PC-9 (cell line): ENCODE measurements around the gene SYT8. TPM values are rescaled to one million over a fixed set of nuclear protein-coding genes. Genes with fewer than 3 reads are reported as not detected.

Experiments used
- BruUV-seq: library from RNA; stranded (reverse); fragments of 400-500 nt; replicated peaks from 2 replicates; lab custom pipeline; 2021; lab: Mats Ljungman, UMichigan
- CTCF ChIA-PET: fragments of 300-600 bp; sonication (Branson Sonifier 250); formaldehyde crosslinking; loops from one replicate; lab custom pipeline; 2022; ENCODE audit warnings: antibody characterized with exemption; lab: Charles Lee
- POLR2A ChIA-PET: fragments of 300-600 bp; sonication (Branson Sonifier 250); formaldehyde crosslinking; loops from one replicate; lab custom pipeline; 2022; ENCODE audit warnings: antibody characterized with exemption; ENCODE audit not compliant: unreplicated experiment; lab: Charles Lee
- DNase-seq, 2 experiments: peaks; one replicate each; pipeline versions ENCODE4 v3.0.0 to v3.0.0-alpha.2; 2015 to 2022; ENCODE audit warnings: mixed read lengths in 1 of 2
- H2AFZ ChIP-seq: fragments of 200-600 bp; sonication (generic); 2 replicates; pipeline ENCODE4 v1.8.1; 2017; ENCODE audit warnings: antibody characterized with exemption
- H3F3A ChIP-seq: fragments of 200-600 bp; sonication (generic); 2 replicates; pipeline ENCODE4 v1.8.1; 2017; ENCODE audit warnings: antibody characterized with exemption, mild to moderate bottlenecking, low read depth; ENCODE audit not compliant: insufficient read depth
- H3K27ac ChIP-seq: fragments of 200-600 bp; sonication (generic); 2 replicates; pipeline ENCODE4 v1.6.1; 2016; ENCODE audit warnings: mixed run types
- H3K27me3 ChIP-seq: fragments of 200-600 bp; sonication (generic); 2 replicates; pipeline ENCODE4 v1.6.1; 2016; ENCODE audit warnings: low read depth, mixed run types; ENCODE audit not compliant: insufficient read depth
- H3K36me3 ChIP-seq: fragments of 200-600 bp; sonication (generic); 2 replicates; pipeline ENCODE4 v1.6.1; 2016; ENCODE audit warnings: low read depth, mixed run types
- H3K4me1 ChIP-seq: fragments of 200-600 bp; sonication (generic); replicated peaks from 2 replicates; pipeline ENCODE4 v1.6.1; 2016; ENCODE audit warnings: mixed run types; ENCODE audit not compliant: insufficient read depth
- H3K4me2 ChIP-seq: fragments of 200-600 bp; sonication (generic); 2 replicates; pipeline ENCODE4 v1.6.1; 2017; ENCODE audit warnings: mixed run types
- H3K4me3 ChIP-seq: fragments of 200-600 bp; sonication (generic); 2 replicates; pipeline ENCODE4 v1.6.1; 2016; ENCODE audit warnings: mixed run types
- H3K79me2 ChIP-seq: fragments of 200-600 bp; sonication (generic); 2 replicates; pipeline ENCODE4 v1.6.1; 2017; ENCODE audit warnings: low read depth, mixed run types
- H3K9me2 ChIP-seq: fragments of 200-600 bp; sonication (generic); 2 replicates; pipeline ENCODE4 v1.8.1; 2017; ENCODE audit warnings: mild to moderate bottlenecking; ENCODE audit not compliant: insufficient read depth
- H3K9me3 ChIP-seq: fragments of 200-600 bp; sonication (generic); 2 replicates; pipeline ENCODE4 v1.8.1; 2016; ENCODE audit warnings: low read depth; ENCODE audit not compliant: insufficient read depth
- H4K20me1 ChIP-seq: fragments of 200-600 bp; sonication (generic); 2 replicates; pipeline ENCODE4 v1.8.1; 2017; ENCODE audit not compliant: insufficient read depth
- CTCF ChIP-seq: fragments of 200-600 bp; sonication (generic); conservative IDR thresholded peaks from 2 replicates; pipeline ENCODE4 v1.6.1; 2017; ENCODE audit warnings: mixed run types, antibody characterized with exemption, mild to moderate bottlenecking, moderate library complexity
- EZH2 ChIP-seq: fragments of 200-600 bp; sonication (generic); IDR thresholded peaks from 2 replicates; pipeline ENCODE4 v1.8.0; 2017; ENCODE audit warnings: antibody characterized with exemption, low read depth
- intact Hi-C: fragments of 100-400 bp; cut with micrococcal nuclease; formaldehyde crosslinking; loops from one replicate; pipeline ENCODE4 v1.10.0; 2022; ENCODE audit not compliant: unreplicated experiment
- total RNA-seq: library from RNA; stranded (reverse); gene quantifications from 2 replicates; pipeline ENCODE4 v1.2.3, GENCODE V29; 2021

SYT8 gene
- total RNA-seq, 1 experiment from 2014 or later, result 8.9 TPM

DNA sequence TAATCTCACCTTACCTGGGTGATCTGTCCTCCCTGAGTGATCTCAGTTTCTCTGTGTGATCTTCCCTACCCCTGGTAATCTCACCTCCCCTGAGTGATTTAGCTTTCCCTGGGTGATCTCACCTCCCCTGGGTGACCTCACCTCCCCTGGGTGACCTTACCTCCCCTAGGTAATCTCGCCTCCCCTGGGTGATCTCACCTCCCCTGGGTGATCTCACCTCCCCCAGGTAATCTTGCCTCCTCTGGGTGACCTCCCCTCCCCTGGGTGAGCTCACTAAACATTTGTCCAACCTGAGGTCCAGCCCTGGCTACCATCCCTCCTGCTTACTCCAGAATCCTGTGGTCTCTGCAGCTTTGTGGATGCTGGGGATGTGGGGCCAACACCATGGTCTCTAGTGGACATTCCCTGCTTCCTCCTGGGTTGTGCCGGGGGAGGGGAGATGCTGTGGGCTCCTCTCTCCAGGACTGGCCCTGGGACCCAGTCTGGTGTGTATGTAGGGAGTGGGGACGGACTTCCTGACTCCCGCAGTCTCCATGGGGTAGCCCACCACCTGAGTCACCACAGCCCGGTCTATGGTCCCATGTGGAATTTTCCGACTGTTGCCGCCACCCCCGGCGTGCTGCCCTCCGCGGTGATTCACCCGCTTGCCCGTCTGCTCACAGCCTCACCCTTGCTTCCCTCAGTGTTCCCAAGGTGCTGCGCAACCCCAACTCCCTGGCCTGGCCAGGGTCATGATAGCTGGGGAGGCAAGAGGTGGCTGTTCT is 28.0 kb downstream of the SYT8 start:
- no peaks in the 10 kb centered on the region for H3K27me3 ChIP-seq
- no peaks in the 10 kb centered on the region for H3K9me2 ChIP-seq
- no peaks in the 10 kb centered on the region for H3F3A ChIP-seq
- H3K9me3 ChIP-seq, result no peaks in the 10 kb centered on the region
- POLR2A ChIA-PET, result interaction anchor here (0.6 kb wide), 1 partner anchor 153 kb away, joined by 5 read pairs; no protein-coding TSS in a partner anchor
- H3K79me2 ChIP-seq, result no peaks in the 10 kb centered on the region
- peak overlapping the region; percentile 75 for H3K4me2 ChIP-seq
- H4K20me1 ChIP-seq, result no peaks in the 10 kb centered on the region
- peak overlapping the region; percentile 57; the same call in 1 of the 2 replicates for H3K27ac ChIP-seq
- H3K4me3 ChIP-seq, result peak overlapping the region; percentile 26; the same call in 1 of the 2 replicates
- H3K36me3 ChIP-seq, result no peaks in the 10 kb centered on the region
- peaks cover 18% of the 10 kb centered on the region for H3K4me1 ChIP-seq
- intact Hi-C loops, result no loop called here
- CTCF ChIA-PET, result no interaction called here
- BruUV-seq, result no TSS peak
- peak; percentile 41 to 65 for DNase-seq
- TF ChIP-seq CTCF, result no peak
- TF ChIP-seq EZH2, result no peak
- H2AFZ ChIP-seq, result no peak overlapping the region

GRCh38 chr11:1863352-1864216 is 28.8 kb downstream of the SYT8 start:
- Histone ChIP-seq H3K36me3 (no peaks in the 10 kb centered on the region), H3K27ac (peak overlapping the region; percentile 57; the same call in 1 of the 2 replicates), H2AFZ (no peak overlapping the region), H3K4me1 (peaks cover 18% of the 10 kb centered on the region), H3K4me3 (peak overlapping the region; percentile 26; the same call in 1 of the 2 replicates), H3K27me3 (no peaks in the 10 kb centered on the region), H3K4me2 (peak overlapping the region; percentile 75), H3K79me2 (no peaks in the 10 kb centered on the region), H3F3A (no peaks in the 10 kb centered on the region), H4K20me1 (no peaks in the 10 kb centered on the region), H3K9me3 (no peaks in the 10 kb centered on the region), H3K9me2 (no peaks in the 10 kb centered on the region)
- TSS peak; percentile 65 for BruUV-seq
- CTCF ChIA-PET, result no interaction called here
- POLR2A ChIA-PET, result interaction anchor here (0.6 kb wide), 1 partner anchor 154 kb away, joined by 5 read pairs; no protein-coding TSS in a partner anchor
- TF ChIP-seq EZH2 (no peak), CTCF (no peak)
- intact Hi-C loops, result no loop called here
- DNase-seq, result peak; percentile 68 to 81

DNA sequence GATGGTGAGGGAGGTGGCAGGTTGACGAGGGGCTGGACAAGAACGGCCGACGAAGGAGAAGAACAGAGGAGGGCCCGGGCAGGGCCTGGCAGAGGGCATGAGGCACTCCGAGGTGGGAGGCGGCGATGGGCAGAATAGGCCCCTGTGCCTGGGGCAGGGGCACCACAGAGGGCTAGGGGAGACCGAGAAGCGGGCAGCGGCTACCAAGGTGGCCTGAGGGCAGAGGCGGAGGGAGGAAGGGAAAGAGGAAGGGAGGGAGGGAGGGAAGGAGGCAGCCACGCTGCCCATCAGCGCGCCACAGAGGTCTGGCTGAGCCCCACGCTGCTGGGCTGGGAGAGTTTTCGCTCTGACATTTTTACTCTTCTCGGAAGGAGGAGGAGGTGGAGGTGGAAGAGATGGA is 29.4 kb downstream of the SYT8 start:
- intact Hi-C loops, result no loop called here
- Histone ChIP-seq H3K79me2 (no peaks in the 10 kb centered on the region), H3K27ac (no peak overlapping the region), H3F3A (no peaks in the 10 kb centered on the region), H3K4me1 (peaks cover 18% of the 10 kb centered on the region), H3K27me3 (no peaks in the 10 kb centered on the region), H3K36me3 (no peaks in the 10 kb centered on the region), H4K20me1 (no peaks in the 10 kb centered on the region), H3K4me2 (peak overlapping the region; percentile 75), H3K9me2 (no peaks in the 10 kb centered on the region), H2AFZ (no peak overlapping the region), H3K9me3 (no peaks in the 10 kb centered on the region), H3K4me3 (no peak overlapping the region)
- DNase-seq, result no peak
- POLR2A ChIA-PET, result no interaction called here
- no peak for TF ChIP-seq CTCF
- TF ChIP-seq EZH2, result no peak
- CTCF ChIA-PET, result no interaction called here
- BruUV-seq, result no TSS peak
